Measurements from ENCODE around the gene FZD8.
"Not testable (repeated sequence)": the region's sequence is repeated elsewhere in the genome, so short reads cannot be mapped to it uniquely, and the experiment has no call there.

The FZD8 gene

DNA sequence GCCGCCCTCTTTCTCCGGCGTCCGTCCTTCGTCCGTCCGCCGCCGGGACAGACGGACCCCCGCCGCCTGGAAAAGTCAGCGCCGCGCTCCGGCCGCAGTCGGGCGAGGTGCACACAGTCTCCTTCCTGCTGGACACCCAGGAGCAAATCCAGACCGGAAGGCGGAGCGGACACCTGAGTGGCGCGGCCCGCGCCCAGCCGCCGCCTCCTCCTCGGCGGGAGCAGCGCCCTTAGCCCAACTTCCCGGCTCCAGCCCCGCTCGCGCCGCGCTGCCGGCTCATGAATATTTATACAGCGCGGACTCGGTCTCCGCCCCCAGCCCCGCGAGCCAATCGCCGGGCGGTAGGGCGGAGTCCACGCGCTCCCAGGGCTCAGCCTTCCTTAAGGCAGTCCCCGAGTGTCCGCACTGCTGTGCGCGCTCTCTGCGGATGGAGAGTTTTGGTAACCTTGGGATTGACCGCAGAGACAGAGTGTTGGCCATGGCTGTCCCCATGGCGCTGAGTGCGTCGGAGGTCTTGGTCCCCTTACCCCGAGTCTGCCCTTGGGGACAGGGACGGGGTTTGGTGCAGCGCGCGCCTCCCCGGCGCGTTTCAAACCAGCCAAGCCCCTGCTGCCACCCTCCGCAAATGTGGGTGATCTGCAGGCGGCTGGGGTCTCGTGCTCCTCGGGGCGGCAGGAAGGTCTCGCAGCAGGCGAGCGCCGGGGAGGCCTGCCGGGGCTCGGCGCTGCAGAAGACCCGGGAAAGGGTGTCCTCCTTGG, at the start of gene FZD8:
Gene FZD8 (minus strand): TSS at position 262 of the 758 bp plus-strand sequence. CDS start 867 bp downstream, outside the sequence.
- DNase-seq = peak; percentile 60

- no peak for DNase-seq
Observed at GRCh38 chr10:35691522-35692236, 49.6 kb upstream of the FZD8 start.

DNA sequence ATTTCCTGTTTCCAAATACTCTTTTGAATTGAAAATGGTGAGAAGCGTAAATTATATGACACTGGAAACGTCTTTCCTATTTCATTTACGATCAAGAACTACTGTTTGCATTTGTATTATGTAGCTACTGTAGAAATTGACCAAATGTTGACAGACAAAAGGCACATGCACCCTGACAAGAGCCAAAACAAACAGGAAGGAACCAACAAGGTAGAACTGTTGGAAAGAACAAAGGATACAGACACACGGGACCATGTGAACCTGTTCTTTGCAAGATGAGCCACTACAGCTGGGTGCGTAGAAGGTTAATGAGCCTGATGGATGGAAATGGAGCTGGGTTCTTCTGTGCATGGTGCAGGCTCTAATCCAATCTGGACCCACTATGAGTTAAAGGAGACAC, 48.4 kb upstream of the FZD8 start:
- DNase-seq = peak; percentile 23

DNA sequence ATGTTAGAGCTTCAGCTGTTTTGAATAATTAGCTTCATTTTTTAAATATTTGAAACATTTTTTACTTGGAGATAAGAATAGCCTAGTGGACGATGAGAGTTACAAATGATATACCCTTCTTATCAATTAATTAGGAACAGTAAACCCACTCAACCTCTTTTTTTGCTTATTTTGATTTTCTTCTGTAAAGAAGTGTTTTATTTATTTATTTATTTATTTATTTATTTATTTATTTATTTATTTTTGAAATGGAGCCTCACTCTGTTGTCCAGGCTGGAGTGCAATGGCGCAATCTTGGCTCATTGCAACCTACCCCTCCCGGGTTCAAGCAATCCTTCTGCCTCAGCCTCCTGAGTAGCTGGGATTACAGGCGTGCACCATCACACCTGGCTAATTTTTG, 43.8 kb upstream of the FZD8 start:
- not testable (repeated sequence) for DNase-seq

GRCh38 chr10:35685402-35685801, 43.3 kb upstream of the FZD8 start:
- peak; percentile 78 for DNase-seq

GRCh38 chr10:35684586-35684985, 42.5 kb upstream of the FZD8 start:
- no peak for DNase-seq

- no peak for DNase-seq
Observed at GRCh38 chr10:35675846-35676245, 33.8 kb upstream of the FZD8 start.

DNA sequence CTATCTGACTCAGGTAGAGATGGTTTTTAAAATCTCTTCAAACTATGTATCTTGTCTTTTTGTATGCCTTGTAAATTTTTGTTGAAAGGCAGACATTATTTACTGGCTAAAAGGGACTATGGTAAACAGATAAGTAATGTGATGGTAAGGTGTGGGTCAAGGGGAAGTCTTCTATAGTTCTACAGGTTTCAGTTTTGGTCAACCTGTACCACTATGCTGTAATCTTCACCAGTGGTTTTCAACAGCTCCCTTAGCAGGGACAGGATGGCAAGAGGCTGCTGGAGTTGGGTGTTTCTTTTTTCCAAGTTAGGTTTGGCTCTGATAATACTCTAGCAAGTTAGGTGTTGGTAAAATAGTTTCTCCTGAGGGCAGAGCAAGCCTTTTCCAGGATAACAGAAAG, 32.7 kb upstream of the FZD8 start:
- DNase-seq = no peak

DNA sequence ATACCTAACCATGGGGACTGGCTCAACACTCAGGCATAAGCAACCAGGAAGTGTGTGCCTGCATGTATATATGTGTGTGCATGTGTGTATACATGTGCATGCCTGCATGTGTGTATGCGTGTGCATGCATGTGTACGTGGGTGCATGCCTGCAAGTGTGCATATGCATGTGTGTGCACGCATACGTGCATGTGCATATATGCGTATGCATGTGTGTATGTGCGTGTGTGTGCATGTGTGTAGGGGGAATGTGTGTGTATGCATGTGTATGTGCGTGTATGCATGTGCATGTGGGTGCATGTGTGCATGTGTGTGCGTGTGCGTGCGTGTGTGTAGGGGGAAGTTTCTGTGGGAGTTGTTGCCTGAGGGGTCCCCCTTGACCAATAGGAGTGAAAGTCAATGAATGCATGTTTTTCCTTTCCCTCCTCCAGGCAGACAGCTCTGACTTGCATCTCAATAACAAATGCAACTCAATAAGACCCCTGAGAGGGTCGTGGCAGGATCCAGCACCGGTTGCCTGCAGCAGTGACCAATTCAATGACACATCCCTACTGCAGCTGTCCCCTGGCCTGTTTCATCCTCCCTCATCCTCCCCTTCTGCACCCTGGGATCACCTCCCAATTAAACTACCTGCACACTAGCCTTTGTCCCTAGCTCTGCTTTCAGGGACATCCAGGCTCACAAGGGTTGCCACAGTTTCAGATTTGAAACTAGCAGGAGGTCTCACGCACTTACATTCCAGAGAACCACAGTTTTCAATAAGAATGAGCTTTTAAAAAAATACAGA, 27.0 kb upstream of the FZD8 start:
- no peak for DNase-seq

DNA sequence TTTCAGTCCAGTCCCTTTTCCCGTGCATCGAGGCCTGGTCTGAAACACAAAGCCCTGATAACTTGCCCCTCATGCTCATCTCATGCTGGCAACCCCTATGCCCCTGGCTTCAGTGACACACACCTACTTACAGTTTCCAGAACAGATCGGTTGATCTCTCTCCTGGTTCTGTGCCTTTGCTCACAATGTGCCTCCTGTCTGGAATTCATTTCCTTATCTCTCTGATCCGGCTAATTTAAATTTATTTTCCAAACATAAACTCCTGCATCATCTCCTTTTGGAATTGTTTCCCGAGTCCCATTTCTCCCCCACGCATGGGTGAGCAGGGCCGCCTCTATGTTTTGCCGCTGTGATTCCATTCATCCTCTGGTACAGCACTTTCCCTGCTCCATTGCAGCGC, 25.9 kb upstream of the FZD8 start:
- DNase-seq = no peak

DNA sequence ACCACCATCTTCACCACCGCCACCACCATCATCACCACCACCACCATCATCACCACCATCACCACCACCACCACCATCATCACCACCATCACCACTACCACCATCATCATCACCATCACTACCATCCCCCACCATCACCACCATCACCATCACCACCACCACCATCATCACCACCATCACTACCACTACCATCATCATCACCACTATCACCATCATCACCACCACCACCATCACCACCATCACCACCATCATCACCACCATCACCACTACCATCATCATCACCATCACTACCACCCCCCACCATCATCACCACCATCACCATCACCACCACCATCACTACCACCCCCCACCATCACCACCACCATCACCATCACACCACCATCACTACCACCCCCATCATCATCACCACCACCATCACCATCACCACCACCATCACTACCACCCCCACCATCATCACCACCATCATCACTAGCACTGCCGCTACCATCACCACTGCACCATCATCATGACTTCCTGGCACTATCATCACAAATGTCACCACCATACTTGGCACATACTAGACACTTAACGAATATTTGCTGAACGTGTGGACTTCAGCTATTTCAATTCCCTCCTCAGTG, 25.3 kb upstream of the FZD8 start:
- DNase-seq = no peak

GRCh38 chr10:35661236-35661635, 19.1 kb upstream of the FZD8 start:
- no peak for DNase-seq

GRCh38 chr10:35659456-35659855, 17.4 kb upstream of the FZD8 start:
- no peak for DNase-seq

- DNase-seq = no peak
Observed at GRCh38 chr10:35657621-35658020, 15.5 kb upstream of the FZD8 start.

- no peak for DNase-seq
Observed at GRCh38 chr10:35652824-35653223, 10.7 kb upstream of the FZD8 start.

DNA sequence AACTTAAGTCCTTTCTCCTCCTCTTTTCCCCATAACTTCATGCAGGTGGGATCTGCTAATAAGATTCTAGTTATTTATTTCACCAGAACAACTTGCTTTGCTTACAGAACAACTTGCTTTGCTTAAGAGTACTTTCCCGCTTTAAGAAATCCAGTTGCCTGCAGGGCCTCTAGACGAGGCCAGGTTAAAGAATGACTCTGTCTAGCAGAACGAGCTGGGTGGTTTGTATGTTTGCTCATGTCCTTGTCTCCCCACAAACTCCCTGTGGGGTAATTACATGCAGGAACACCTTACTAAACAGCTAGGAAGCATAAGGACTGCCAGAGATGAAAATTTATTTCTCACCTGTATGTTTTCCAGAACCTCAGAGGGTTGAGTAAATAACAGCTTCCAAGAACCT, 8.8 kb upstream of the FZD8 start:
- no peak for DNase-seq

GRCh38 chr10:35644050-35644950, 2.2 kb upstream of the FZD8 start:
- no peak for DNase-seq

GRCh38 chr10:35643151-35644049, 1.3 kb upstream of the FZD8 start:
- DNase-seq = peak; percentile 17

GRCh38 chr10:35642793-35643114, 658 bp upstream of the FZD8 start:
- DNase-seq = no peak

GRCh38 chr10:35641676-35642034, 441 bp downstream of the FZD8 start:
- DNase-seq = peak; percentile 20

DNA sequence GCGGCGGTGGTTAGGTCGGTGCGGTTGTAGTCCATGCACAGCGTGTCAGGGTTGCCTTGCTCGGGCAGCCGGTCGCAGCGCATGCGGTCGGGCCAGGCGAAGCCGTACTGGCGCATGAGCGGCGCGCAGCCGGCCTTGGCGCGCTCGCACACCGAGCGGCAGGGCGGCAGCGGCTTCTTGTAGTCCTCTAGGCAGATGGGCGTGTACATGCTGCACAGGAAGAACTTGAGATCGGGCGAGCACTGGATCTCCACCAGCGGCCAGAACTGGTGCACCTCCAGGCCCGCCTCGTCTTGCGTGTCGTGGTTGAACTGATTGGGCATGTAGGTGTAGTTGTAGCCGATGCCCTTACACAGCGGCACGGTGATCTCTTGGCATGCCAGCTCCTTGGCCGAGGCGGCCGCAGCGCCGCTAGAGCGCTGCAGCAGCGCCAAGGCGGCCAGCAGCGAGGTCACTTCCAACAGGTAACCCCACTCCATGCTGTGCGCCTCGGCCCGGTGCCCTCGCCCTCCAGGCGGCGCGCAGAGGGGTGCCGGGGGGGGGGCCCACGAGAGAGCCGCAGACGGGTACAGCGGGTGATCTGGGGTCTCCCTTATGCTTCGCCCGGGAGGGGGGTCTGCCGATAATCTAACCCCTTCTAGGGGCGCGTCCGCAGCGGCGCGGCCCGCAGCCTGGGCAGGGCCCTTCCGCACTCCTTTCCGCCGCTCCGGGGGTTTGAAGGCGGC, 983 bp downstream of the FZD8 start:
- peak; percentile 53 for DNase-seq
